GM21381 (cell line): ENCODE results near the gene CHD8.
A peak's percentile ranks its signal among the peaks of the same experiment; 100 is the strongest.

ENCODE experiments used
- ATAC-seq: cut with Tn5 transposase; IDR thresholded peaks from one replicate; pipeline ENCODE4 v1.9.1; 2021; ENCODE audit warnings: mild to moderate bottlenecking, moderate library complexity; ENCODE audit not compliant: unreplicated experiment

CHD8 gene

GRCh38 chr14:21440859-21441258 is 15.1 kb downstream of the CHD8 start:
- ATAC-seq = no peak

- peak; percentile 99 for ATAC-seq
Measured at GRCh38 chr14:21437063-21437901, 18.6 kb downstream of the CHD8 start.

DNA sequence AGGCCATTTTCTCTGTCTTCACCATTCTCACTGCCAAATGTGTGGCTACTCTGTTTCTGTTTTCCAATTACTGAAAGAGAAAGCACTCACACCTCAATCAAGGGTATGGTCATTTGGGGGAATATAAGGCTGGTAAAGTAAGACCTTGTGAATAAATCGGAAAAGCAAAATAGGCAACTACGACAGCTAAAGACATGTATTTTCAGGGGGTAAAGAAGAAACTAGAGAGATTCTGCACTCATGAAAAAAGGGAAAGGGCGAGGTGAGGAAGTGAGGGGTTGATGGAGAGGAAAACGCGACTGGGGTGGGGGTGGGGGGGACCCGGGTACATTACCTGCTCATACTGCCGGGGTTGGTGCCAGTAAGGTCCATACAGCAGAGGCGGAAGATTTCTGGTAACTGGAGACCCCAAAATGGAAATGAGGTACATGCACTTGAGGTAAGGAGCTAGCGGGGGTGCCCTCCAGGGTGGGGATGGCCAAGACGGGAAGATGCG is 19.3 kb downstream of the CHD8 start:
- no peak for ATAC-seq

GRCh38 chr14:21431126-21431525 is 24.8 kb downstream of the CHD8 start:
- no peak for ATAC-seq

DNA sequence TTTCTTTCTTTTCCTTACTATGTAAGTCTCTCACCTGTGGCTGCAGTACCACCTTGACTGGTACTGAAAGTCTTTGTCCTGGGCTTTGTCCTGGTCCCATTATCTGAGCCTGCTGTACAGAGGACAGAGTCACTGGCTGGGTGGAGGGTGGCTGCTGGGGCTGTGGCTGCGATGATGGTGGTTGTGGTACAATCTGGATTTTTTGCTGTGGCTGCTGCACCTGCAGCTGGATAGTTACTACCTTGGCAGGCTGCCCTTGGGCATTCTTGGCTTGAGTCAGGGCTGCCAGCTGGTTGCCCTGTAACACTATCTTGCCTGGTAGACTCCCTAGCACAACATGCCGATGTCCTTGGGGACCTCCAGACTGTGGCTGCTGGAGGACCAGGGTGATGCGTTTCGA is 27.0 kb downstream of the CHD8 start:
- no peak for ATAC-seq

DNA sequence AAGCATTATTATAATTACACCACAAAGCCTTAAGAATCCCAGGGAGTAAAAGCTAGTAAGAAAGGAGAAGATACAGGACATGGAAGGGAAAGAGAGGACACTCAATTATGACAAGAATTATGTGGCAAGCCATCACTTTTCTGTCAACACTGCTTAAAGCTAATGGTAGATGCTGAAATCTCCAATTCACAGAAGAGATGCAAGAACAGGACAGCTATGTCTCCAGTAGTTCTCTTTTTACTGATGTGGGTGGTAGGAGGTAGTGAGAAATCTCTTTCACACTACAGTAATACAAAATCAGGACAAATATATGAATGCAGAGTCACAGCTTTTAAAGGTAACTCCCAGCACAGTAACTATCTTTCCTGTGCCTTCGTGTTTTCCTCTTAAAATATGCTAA is 29.2 kb downstream of the CHD8 start:
- no peak for ATAC-seq

DNA sequence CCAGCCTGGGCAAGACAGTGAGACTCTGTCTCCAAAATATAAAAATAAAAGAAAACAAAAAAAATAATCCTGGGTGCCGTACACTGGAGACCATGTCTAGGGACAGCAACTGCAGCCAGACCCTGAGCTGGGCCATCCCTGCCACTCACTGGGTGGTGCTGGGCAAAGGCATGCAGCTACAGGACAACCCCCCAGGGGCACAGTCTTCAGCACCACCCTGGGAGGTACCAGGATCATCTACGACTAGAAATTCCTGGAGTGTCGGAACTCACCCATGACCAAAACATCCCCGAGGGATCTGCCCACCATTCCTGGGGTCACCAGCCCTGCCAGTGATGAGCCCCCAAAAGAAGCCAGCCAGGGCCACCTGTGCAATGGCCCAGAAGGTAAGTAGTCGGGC is 36.4 kb downstream of the CHD8 start:
- ATAC-seq = no peak

DNA sequence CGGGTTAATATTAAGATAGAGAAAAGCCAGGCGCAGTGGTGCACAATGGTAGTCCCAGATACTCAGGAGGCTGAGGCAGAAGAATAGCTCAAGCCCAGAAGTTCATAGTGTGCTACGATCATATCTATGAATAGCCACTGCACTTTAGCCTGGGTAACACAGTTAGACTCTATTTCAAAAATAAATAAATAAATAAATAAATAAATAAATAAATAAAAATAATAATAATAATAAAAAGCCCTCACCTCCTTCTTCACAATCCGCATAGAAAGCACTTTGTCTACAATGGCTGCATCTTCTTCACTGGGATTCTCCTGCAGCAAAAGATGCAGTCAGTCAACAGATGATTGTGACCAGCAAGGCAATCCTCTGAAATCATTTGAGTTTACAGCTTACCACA is 40.6 kb downstream of the CHD8 start:
- ATAC-seq = no peak

DNA sequence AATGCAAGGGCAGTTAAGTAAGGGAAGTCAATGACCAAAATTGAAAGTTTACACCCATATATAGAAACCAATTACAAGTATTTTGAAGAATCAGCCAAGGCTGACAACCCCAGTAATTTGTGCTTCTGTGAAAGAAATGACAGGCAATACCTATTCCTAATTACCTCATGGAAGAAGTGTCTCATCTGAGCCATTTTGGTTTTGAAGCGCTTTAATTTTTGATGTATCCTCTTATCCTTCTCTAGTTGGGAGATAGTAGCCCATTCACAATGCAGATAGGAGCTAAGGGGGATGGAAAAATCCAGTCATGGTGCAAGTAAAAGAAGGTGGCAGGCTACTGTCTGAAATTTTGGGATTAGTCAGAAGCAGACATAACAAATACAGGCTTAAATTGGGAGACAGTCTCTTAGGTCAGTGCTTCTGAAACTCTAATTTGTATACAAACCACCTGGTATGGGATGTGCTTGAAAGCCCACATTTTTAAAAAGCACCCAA is 41.7 kb downstream of the CHD8 start:
- ATAC-seq = no peak

- no peak for ATAC-seq
Measured at GRCh38 chr14:21408147-21408546, 47.8 kb downstream of the CHD8 start.

DNA sequence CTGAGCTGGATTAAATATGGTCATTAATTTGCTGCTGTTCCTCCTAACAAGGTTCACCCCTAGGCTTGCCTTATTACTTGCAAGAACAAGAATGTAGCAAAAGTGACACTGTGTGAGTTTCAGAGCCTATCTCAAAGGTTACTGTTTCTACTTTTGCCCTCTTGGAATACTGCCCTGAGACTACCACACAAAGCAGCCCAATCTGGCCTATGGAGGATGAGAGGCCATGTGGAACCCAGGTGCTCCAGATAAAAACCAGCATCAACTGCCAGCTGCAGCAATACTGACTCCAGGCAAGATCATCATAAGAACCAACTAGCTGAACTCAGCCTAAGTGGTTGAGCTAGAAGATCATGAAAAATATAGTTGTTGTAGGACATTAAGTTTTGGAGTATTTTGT is 49.7 kb downstream of the CHD8 start:
- ATAC-seq = no peak

GRCh38 chr14:21405097-21405496 is 50.8 kb downstream of the CHD8 start:
- ATAC-seq = no peak

DNA sequence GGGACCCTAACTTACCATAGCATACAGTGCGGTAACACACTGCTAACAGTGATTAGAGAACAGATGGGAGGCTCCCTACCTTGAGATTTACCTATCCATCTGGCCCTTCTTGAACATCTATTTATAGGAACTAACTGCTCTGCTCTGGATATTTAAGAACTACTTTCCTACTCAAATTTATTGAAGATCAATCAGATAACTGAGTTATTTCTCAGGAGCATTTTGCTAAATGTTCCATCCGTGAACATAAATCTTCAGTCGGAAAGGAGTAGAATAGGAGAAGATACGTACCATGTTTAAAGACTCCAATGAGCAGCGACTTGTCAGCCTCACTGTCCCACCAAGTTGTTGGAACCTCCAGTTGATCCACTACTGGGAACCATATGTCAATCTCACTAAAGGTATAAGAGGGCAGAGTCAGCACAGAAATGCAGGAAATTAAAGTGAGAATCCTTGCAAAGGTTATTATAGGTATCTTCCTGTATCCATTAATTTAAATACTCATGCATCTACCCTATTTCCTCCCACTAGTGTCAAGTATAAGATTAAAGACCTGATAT is 56.5 kb downstream of the CHD8 start:
- ATAC-seq = no peak

DNA sequence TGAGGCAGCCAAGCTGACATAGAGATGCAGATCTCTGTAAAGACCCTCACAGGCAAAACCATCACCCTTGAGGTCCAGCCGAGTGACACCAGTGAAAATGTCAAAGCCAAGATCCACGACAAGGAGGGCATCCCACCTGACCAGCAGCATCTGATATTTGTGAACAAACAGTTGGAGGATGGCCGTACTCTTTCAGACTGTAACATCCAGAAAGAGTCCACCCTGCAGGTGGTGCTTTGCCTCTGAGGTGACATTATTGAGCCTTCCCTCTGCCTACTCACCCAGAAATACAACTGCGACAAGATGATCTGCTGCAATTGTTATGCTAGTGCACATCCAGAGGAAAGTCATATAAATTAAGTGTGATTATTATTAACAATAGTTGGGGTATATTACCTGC is 57.0 kb downstream of the CHD8 start:
- ATAC-seq = no peak

DNA sequence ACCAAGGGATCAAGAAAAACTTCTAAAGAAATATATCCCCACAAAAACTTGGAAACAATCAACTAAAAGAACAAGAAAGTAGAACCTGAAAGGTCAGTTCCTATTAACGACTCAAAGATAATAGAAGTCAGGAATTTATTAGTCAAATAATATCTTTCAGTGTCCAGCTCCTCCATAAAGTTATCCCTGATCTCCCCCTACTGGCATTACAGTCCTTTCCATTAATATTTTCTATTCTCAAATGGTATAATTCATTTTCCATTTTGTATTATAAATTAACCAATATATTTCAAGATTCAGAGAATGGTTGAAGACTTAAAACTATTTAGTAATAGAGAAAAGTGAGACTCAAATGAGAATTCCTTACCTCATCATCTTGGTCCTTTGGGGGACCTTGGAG is 60.5 kb downstream of the CHD8 start:
- ATAC-seq = no peak

GRCh38 chr14:21385188-21385904 is 70.6 kb downstream of the CHD8 start:
- no peak for ATAC-seq

- peak; percentile 30 for ATAC-seq
Measured at GRCh38 chr14:21384494-21384851, 71.5 kb downstream of the CHD8 start.

GRCh38 chr14:21383848-21384493 is 72.0 kb downstream of the CHD8 start, which contains the start of gene SUPT16H:
SUPT16H (minus strand) TSS chr14:21384019; CDS start chr14:21383927, 92 bp downstream.
- ATAC-seq = peak; percentile 90

DNA sequence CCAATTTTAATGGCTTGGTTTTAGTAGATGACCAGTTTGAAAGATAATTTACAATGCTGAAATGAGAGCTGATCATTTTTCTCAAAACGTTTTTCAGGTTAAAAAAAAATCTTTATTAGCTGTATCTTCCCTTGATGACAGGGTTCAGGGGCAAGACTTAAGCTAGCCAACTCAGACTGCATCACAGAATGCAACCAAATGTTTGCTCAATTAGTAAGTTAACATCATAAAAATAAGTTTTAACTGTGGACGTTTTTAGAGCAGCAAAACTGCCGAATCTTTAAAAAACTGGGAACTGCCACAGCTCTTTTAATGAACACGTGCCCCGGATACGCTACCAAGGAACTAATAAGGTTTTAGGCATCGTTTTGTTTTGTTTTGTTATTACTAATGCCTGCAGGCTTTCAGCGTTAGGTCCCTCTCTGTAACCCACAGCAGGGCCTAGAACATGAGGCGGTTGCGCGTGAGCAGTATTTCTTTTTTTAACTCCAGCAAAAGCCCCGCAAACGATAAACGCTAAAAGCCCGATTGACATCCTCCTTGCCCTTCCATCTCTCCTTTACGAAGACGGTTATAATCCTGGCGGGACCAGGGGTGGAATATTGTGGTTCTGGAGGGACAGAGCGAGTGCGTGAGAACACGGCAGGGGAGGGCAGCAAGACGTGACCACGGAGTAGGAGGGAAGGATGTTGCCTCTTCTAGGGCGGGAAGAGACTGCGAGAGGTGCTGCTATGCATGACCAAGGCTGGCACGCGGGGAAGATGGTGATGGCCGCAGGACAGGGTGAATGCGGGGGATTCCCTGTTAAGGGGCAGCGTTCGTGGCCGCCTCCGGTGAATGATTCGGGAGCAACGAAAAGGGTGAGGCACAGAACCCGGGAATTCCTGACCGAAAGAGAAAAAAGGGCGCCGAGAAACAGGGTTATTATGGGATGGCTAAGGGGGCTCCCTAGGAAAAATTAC is 72.8 kb downstream of the CHD8 start:
- no peak for ATAC-seq

DNA sequence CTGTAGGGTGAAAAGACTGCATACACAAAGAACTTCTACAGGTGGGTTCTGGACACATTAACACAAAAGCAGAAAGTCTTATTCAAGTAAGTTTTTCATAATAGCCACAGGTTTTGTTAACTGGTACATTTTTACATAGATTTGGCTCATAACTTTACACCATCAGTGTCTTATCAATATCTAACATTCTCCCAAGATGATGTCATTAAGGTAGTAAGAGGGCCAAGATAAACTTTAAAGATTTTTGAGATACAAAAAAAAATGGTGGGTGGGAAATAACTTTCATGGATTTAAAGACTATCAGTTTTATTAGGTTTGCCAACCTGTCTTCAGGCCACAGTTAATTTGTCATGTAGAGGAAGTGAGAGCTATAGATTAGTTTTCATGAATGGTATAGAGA is 73.8 kb downstream of the CHD8 start:
- ATAC-seq = no peak
